ENCODE data around the gene ASCL2.

Gene ASCL2, protein sequence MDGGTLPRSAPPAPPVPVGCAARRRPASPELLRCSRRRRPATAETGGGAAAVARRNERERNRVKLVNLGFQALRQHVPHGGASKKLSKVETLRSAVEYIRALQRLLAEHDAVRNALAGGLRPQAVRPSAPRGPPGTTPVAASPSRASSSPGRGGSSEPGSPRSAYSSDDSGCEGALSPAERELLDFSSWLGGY

GRCh38 chr11:2270322-2271076 is at the start of gene ASCL2:
ASCL2 (minus strand) TSS chr11:2270588; CDS start chr11:2270332, 256 bp downstream.
- no peak for DNase-seq (ENCODE audit: low read depth, low spot score)

GRCh38 chr11:2319791-2320472 is 49.5 kb upstream of the ASCL2 start:
- DNase-seq (ENCODE audit: low read depth, low spot score) = no peak

DNA sequence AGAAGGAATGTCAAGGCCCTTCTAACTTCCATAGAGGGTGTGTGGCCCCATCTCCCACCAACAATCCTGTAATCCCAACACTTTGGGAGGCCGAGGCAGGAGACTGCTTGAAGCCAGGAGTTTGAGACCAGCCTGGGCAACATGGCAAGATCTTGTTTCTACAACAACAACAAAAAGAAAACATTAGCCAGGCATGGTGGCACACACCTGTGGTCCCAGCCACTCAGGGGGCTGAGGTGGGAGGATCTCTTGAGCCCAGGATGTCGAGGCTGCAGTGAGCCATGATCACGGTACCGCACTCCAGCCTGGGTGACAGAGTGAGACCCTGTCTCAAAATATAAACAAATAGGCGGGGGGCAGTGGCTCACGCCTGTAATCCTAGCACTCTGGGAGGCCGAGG is 48.3 kb upstream of the ASCL2 start:
- no peak for DNase-seq (ENCODE audit: low read depth, low spot score)

- no peak for DNase-seq (ENCODE audit: low read depth, low spot score)
These were observed 47.7 kb upstream of the ASCL2 start for GRCh38 chr11:2318123-2318522.

GRCh38 chr11:2317354-2318050 is 47.1 kb upstream of the ASCL2 start:
- DNase-seq (ENCODE audit: low read depth, low spot score) = no peak

DNA sequence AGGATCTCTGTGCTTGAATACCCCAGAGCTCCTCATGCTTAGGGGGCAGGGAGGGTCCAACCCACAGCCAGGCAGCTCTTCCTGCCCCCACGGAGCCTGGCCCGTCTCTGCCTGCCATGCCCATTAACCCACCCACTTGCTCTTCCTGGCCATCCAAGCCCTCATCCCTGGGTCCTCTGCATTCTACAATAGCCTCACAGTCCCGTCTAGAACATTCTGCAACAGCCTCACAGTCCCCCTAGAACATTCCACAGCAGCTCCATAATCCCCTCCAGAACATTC is 46.5 kb upstream of the ASCL2 start:
- DNase-seq (ENCODE audit: low read depth, low spot score) = no peak

GRCh38 chr11:2316169-2316962 is 46.0 kb upstream of the ASCL2 start:
- DNase-seq (ENCODE audit: low read depth, low spot score) = no peak

- no peak for DNase-seq (ENCODE audit: low read depth, low spot score)
These were observed 45.2 kb upstream of the ASCL2 start for GRCh38 chr11:2315395-2316168.

DNA sequence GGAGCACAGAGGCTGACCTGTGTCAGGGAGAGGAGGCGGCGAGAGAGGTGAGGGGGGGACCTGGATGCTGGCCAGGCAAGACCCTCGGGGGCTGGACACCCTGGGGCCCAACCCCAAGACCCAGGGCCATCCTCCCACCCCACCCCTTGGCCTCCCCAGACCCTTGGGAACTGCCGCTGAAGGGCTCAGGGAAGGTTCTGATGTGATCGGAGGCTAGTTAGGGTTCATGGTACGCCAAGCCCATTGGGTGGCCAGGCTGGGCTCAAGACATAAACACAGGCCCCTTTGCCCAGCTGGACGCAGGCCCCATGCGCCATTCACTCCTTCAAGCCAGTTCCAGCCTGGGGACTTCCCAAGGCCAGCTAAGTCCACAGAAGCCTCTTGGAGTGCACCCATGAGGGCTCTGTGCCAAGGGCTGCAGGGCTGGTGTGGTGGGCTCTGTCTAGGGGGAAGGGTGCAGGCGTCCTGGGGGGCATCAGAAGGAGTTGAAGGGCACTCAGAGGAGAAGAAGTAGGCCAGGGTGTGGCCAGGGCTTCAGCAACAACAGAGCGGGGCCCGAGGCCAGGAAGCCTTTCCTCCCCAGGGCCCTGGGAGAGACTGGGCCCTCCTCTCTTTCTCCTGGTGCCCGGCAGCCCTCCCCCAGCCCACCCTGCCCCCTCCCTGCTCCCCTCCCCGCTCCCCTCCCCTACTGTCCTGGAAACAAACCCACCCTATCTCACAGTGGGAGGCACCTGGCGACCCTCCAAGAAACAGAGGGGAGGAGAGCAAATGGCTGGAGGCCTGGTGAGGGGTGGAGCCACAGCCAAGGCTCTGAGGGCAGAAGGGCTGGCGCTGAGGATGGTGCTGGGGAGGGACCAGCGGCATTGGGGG is 44.4 kb upstream of the ASCL2 start:
- no peak for DNase-seq (ENCODE audit: low read depth, low spot score)

DNA sequence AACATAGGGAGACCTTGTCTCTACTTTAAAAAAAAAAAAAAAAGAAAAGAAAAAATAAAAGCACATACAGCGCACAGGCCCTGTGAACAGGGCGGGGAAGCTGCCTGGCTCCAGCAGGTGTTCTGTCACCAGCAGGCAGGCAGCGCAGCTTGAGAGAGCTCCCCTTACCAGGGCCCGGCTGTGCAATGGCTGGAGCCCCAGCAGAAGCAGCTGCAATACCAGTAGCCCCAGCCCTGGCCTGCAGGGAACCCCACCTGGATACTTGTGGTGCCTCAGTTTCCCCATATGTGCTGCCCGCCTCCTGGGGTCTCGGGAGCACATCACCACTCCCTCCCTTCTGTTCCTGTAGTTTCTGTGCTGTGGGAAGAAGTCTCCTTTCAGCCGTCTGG is 43.7 kb upstream of the ASCL2 start:
- DNase-seq (ENCODE audit: low read depth, low spot score) = no peak

GRCh38 chr11:2313051-2313951 is 42.9 kb upstream of the ASCL2 start:
- DNase-seq (ENCODE audit: low read depth, low spot score) = no peak

- no peak for DNase-seq (ENCODE audit: low read depth, low spot score)
These were observed 42.0 kb upstream of the ASCL2 start for GRCh38 chr11:2312232-2313042.

GRCh38 chr11:2311353-2312133 is 41.2 kb upstream of the ASCL2 start:
- no peak for DNase-seq (ENCODE audit: low read depth, low spot score)

DNA sequence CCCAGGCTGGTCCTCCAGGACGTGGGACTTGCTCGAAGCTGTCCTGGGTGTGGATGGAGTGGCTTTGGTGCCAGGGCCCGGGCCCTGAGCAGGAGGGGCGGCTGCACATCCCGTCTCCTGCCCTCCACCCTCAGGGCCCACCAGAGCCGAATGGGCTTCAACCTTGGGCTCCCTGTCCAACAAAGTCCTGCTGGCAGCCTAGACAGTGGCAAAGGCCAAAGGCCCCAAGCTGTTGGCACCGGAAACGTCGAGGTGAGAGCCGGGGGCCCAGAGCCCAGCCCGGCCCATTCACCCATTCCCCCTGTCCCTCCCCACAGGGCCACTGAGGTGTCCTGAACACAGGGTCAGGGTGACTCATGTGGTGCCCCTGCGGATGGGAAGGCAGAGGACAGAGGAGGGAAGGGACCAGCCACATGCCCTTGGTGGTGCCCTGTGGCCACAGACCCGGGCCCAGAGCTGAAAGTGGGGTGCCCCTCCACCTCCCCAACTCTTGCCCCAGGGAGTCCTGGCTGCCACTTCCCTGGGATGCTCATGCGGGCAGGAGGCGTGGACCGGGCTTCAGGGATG is 40.5 kb upstream of the ASCL2 start:
- DNase-seq (ENCODE audit: low read depth, low spot score) = no peak

DNA sequence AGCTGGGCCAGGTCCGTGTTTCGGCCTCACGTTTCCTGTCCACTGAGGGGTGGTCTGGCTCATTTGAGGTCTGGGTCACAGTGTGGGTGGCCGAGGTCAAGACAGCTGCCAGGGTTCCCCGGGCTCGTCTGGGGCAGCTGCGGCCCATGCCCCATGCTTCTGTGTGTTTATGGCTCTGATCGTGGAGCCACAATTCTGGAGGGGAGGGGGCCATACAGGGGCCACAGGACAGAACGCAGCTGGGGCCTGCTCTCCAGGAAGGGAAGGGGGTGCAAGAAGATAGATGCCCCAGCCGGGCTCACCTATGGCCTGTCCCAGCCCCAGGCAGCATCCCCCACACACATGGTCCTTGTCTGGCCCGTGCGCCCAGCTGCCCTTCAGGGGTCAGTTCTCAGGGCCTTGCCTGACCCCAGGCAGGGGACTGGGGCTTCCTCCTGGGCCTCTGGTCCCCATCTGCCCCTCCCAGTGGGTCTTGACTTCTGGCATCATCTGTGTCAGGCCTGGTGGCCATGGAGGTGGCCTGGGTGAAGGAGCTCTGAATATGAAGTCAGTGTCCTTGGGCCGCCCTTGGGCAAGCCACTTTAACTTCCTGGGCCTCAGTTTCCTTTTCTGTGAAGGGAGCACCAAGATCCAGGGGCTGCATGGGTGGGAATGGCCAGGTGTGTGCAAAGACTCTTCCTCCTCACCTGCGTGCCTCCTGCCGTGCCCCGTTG is 39.8 kb upstream of the ASCL2 start:
- DNase-seq (ENCODE audit: low read depth, low spot score) = no peak

Measured in iPS DF 19.7 (cell line).